BLaER1 treated with 17β-estradiol and CSF1 and Interleukin-3, amounts not matched to agents 10 nM and 100 nM (cell line): ENCODE data around the gene PCDHGA6.

Source experiments
- H3K27ac ChIP-seq, 11 experiments: shearing (Covaris generic); formaldehyde crosslinking; 2 replicates each; pipeline ENCODE4 v1.8.1; 2022
- H3K27me3 ChIP-seq, 11 experiments: shearing (Covaris generic); formaldehyde crosslinking; 2 replicates each; pipeline ENCODE4 v1.8.1; 2022
- H3K36me3 ChIP-seq, 11 experiments: shearing (Covaris generic); formaldehyde crosslinking; 2 replicates each; pipeline ENCODE4 v1.8.1; 2022
- H3K4me1 ChIP-seq, 10 experiments: shearing (Covaris generic); formaldehyde crosslinking; 2 replicates each; pipeline ENCODE4 v1.8.1; 2022
- H3K4me2 ChIP-seq, 11 experiments: shearing (Covaris generic); formaldehyde crosslinking; 2 replicates each; pipeline ENCODE4 v1.8.1; 2022
- H3K4me3 ChIP-seq, 10 experiments: shearing (Covaris generic); formaldehyde crosslinking; 2 replicates each; pipeline ENCODE4 v1.8.1; 2022
- H3K9ac ChIP-seq, 11 experiments: shearing (Covaris generic); formaldehyde crosslinking; 2 replicates each; pipeline ENCODE4 v1.8.1; 2022
- H3K9me3 ChIP-seq, 11 experiments: shearing (Covaris generic); formaldehyde crosslinking; replicated peaks in 1 of 11; 2 replicates each; pipeline ENCODE4 v1.8.1; 2022
- H4K20me1 ChIP-seq, 11 experiments: shearing (Covaris generic); formaldehyde crosslinking; 2 replicates each; pipeline ENCODE4 v1.8.1; 2022
- Cebpa-rat ChIP-seq, 11 experiments: shearing (Covaris generic); IDR thresholded peaks; 2 replicates each; pipeline ENCODE4 v1.8.1; 2022

Gene PCDHGA6

GRCh38 chr5:141356133-141356532 is 17.6 kb upstream of the PCDHGA6 start:
- Histone ChIP-seq H3K27me3 (no peaks in the 10 kb centered on the region), H3K9ac (no peak overlapping the region), H3K4me2 (no peak overlapping the region), H3K4me3 (no peak overlapping the region), H3K36me3 (peaks cover 0 to 5% (median 0%) of the 10 kb centered on the region in 11 experiments; a peak in 1 of 22 replicates), H3K4me1 (no peaks in the 10 kb centered on the region), H3K9me3 (peaks cover 69 to 93% (median 81%) of the 10 kb centered on the region in 11 experiments), H3K27ac (no peak overlapping the region), H4K20me1 (no peaks in the 10 kb centered on the region)
- no peak for TF ChIP-seq Cebpa-rat (IDR thresholded peaks at IDR 0.05)

GRCh38 chr5:141356950-141357349 is 16.7 kb upstream of the PCDHGA6 start:
- Histone ChIP-seq H3K4me1 (no peaks in the 10 kb centered on the region), H3K9me3 (peaks cover 69 to 93% (median 81%) of the 10 kb centered on the region in 11 experiments), H3K27me3 (no peaks in the 10 kb centered on the region), H4K20me1 (no peaks in the 10 kb centered on the region), H3K9ac (no peak overlapping the region), H3K36me3 (peaks cover 0 to 5% (median 0%) of the 10 kb centered on the region in 11 experiments; a peak in 1 of 22 replicates), H3K27ac (no peak overlapping the region), H3K4me2 (no peak overlapping the region), H3K4me3 (no peak overlapping the region)
- TF ChIP-seq Cebpa-rat (IDR thresholded peaks at IDR 0.05): no peak

- Histone ChIP-seq H3K9me3 (peaks cover 74 to 97% (median 89%) of the 10 kb centered on the region in 11 experiments), H3K36me3 (peaks cover 0 to 8% (median 0%) of the 10 kb centered on the region in 11 experiments; a peak in 2 of 22 replicates), H3K27ac (peak within 1 kb of the TSS in 1 of 11 experiments; percentile 15; a peak in 1 of 22 replicates), H3K9ac (no peak within 1 kb of the TSS), H3K4me1 (no peaks in the 10 kb centered on the region; a peak in 1 of 20 replicates), H3K4me3 (peak within 1 kb of the TSS in 8 of 10 experiments; percentile 9 to 44 (median 28); a peak in 7 of 20 replicates), H3K4me2 (no peak within 1 kb of the TSS), H3K27me3 (no peaks in the 10 kb centered on the region), H4K20me1 (no peaks in the 10 kb centered on the region)
- TF ChIP-seq Cebpa-rat (IDR thresholded peaks at IDR 0.05): no peak
These were observed 13.8 kb upstream of the PCDHGA6 start, which contains the start of gene PCDHGB2 for GRCh38 chr5:141359790-141360426. TSS of gene PCDHGB2 (plus strand) at chr5:141359994. CDS start at chr5:141360136, 142 bp downstream.

- peaks cover 74 to 97% (median 89%) of the 10 kb centered on the region in 11 experiments for H3K9me3 ChIP-seq
These were observed 13.0 kb upstream of the PCDHGA6 start for GRCh38 chr5:141360685-141361084.

GRCh38 chr5:141362719-141363118 is 11.0 kb upstream of the PCDHGA6 start:
- H3K9ac ChIP-seq: no peak overlapping the region
- peaks cover 75 to 97% (median 85%) of the 10 kb centered on the region in 11 experiments for H3K9me3 ChIP-seq
- no peaks in the 10 kb centered on the region for H3K27me3 ChIP-seq
- H3K4me2 ChIP-seq: no peak overlapping the region
- H3K36me3 ChIP-seq: peaks cover 0 to 6% (median 0%) of the 10 kb centered on the region in 11 experiments; a peak in 3 of 22 replicates
- no peak for TF ChIP-seq Cebpa-rat (IDR thresholded peaks at IDR 0.05)
- H3K27ac ChIP-seq: no peak overlapping the region
- no peak overlapping the region for H3K4me3 ChIP-seq
- H3K4me1 ChIP-seq: no peaks in the 10 kb centered on the region; a peak in 1 of 20 replicates
- H4K20me1 ChIP-seq: no peaks in the 10 kb centered on the region

More at GRCh38 chr5:141360685-141361084, 13.0 kb upstream of the PCDHGA6 start:
- Histone ChIP-seq H3K36me3 (peaks cover 0 to 4% (median 0%) of the 10 kb centered on the region in 11 experiments; a peak in 2 of 22 replicates), H3K4me3 (no peak overlapping the region), H3K27me3 (no peaks in the 10 kb centered on the region), H3K9ac (no peak overlapping the region), H3K4me2 (no peak overlapping the region), H3K4me1 (no peaks in the 10 kb centered on the region; a peak in 1 of 20 replicates), H3K27ac (no peak overlapping the region), H4K20me1 (no peaks in the 10 kb centered on the region)
- TF ChIP-seq Cebpa-rat (IDR thresholded peaks at IDR 0.05): no peak

- H4K20me1 ChIP-seq: no peaks in the 10 kb centered on the region
- no peaks in the 10 kb centered on the region for H3K27me3 ChIP-seq
- peaks cover 75 to 85% (median 79%) of the 10 kb centered on the region in 11 experiments for H3K9me3 ChIP-seq
- TF ChIP-seq Cebpa-rat (IDR thresholded peaks at IDR 0.05): no peak
- H3K27ac ChIP-seq: no peak within 1 kb of the TSS
- H3K4me1 ChIP-seq: no peaks in the 10 kb centered on the region; a peak in 1 of 20 replicates
- peaks cover 0 to 6% (median 0%) of the 10 kb centered on the region in 11 experiments; a peak in 3 of 22 replicates for H3K36me3 ChIP-seq
- no peak within 1 kb of the TSS for H3K4me3 ChIP-seq
- H3K4me2 ChIP-seq: no peak within 1 kb of the TSS
- H3K9ac ChIP-seq: no peak within 1 kb of the TSS
These were observed 9.6 kb upstream of the PCDHGA6 start, which contains the start of gene PCDHGA5 for GRCh38 chr5:141363952-141364660. TSS of gene PCDHGA5 (plus strand) at chr5:141364162. CDS start at chr5:141364331, 169 bp downstream.

GRCh38 chr5:141366016-141366896 is 7.4 kb upstream of the PCDHGA6 start:
- Histone ChIP-seq H3K9me3 (peaks cover 73 to 84% (median 75%) of the 10 kb centered on the region in 11 experiments), H3K27ac (no peak overlapping the region), H4K20me1 (no peaks in the 10 kb centered on the region), H3K4me1 (no peaks in the 10 kb centered on the region; a peak in 1 of 20 replicates), H3K9ac (no peak overlapping the region), H3K4me3 (peak overlapping the region in 2 of 10 experiments; percentile 1 to 40; a peak in 2 of 20 replicates), H3K36me3 (peaks cover 0 to 6% (median 0%) of the 10 kb centered on the region in 11 experiments; a peak in 3 of 22 replicates), H3K27me3 (peaks cover 0 to 6% (median 0%) of the 10 kb centered on the region in 11 experiments; a peak in 2 of 22 replicates), H3K4me2 (no peak overlapping the region)
- TF ChIP-seq Cebpa-rat (IDR thresholded peaks at IDR 0.05): no peak
